Body of pancreas (tissue), 4 donors: ENCODE data around the gene P2RX7. TPM values are rescaled to one million over a fixed set of nuclear protein-coding genes. Genes with fewer than 3 reads are reported as not detected.

Source experiments
- ATAC-seq: fragments of 150-250 bp; one replicate; pipeline ENCODE4 v1.9.1; 2016
- DNase-seq, 4 donors: peaks; one replicate each; pipeline ENCODE4 v3.0.0-alpha.2; 2019
- H3K27ac ChIP-seq, 4 donors: fragments of 200-600 bp; sonication (generic); 1 replicate in 3 of 4; 2 replicates in 1 of 4; pipeline versions ENCODE4 v1.5.1 to v1.6.1; 2016 to 2019; ENCODE audit warnings: mild to moderate bottlenecking in 1 of 4, mixed read lengths in 1 of 4, moderate library complexity in 1 of 4
- H3K27me3 ChIP-seq, 2 donors: fragments of 200-600 bp; sonication (generic); one replicate each; pipeline ENCODE4 v1.6.0; 2016; ENCODE audit warnings: mild to moderate bottlenecking in 1 of 2
- H3K36me3 ChIP-seq, 2 donors: fragments of 200-600 bp; sonication (generic); replicated peaks in 1 of 2; 2 replicates each; pipeline ENCODE4 v1.5.1; 2016; ENCODE audit warnings: low read depth in 2 of 2; ENCODE audit not compliant: insufficient read depth in 1 of 2
- H3K4me1 ChIP-seq: fragments of 200-600 bp; sonication (generic); one replicate; pipeline ENCODE4 v1.6.0; 2016
- H3K4me3 ChIP-seq, 2 donors: fragments of 200-600 bp; sonication (generic); 1 replicate in 1 of 2; 2 replicates in 1 of 2; pipeline ENCODE4 v1.5.1; 2016 to 2019
- H3K9me3 ChIP-seq, 3 donors: fragments of 200-600 bp; sonication (generic); 1 replicate in 2 of 3; 2 replicates in 1 of 3; pipeline ENCODE4 v1.5.1; 2016
- POLR2A ChIP-seq, 3 donors: fragments of 450-650 bp; IDR thresholded peaks; one replicate each; pipeline ENCODE4 v1.6.1; 2016; ENCODE audit warnings: antibody characterized with exemption in 3 of 3, mild to moderate bottlenecking in 2 of 3
- WGBS, 2 donors: methylation state at CpG; one replicate each; pipeline ENCODE4 v1.1.5; 2017; 5-methylcytosine and 5-hydroxymethylcytosine counted together
- intact Hi-C: fragments of 100-400 bp; cut with DNase I; formaldehyde crosslinking; loops from one replicate; pipeline ENCODE4 v1.15.1; 2023
- total RNA-seq, 2 donors: library from RNA; depleted of rRNA; stranded (reverse); fragments of >200 nt; gene quantifications; one replicate each; pipeline ENCODE4 v1.1.0, GENCODE V29; 2016
- TF ChIP-seq, protein P1 (sequence below), 7 experiments: fragments of 450-650 bp in 4 of 7; fragments of 200-600 bp in 3 of 7; sonication (generic) in 3 of 7; IDR thresholded peaks; one replicate each; pipeline ENCODE4 v1.5.1; 2016 to 2019; ENCODE audit warnings: antibody characterized with exemption in 7 of 7

Gene P2RX7
- total RNA-seq, 2 donors from 2014 or later, result 1.0 to 1.6 TPM

DNA sequence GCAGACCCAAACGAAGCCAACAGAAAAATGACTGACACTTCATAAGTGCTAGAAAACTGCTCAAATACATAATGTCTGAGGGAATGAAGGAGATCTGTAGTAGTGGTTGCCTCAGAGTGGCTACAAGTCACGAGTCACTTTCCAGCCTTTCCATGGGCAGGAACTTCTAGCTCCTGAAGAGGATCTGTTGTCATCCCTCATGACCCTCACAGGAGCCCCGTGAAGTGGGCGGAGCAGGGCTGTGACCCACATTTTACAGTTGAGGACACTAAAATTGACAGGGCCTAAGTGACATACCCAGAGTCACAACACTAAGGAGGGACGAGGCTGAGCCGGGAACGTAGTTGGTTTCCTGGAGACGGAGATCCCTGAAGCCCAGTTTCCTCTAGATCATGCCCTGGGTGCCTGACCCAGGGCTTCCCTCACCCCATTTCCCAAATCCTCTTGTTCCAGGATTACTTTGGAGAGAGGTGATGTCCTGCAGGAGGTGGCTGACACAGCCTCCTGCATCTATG is 45.8 kb upstream of the P2RX7 start:
- H3K27ac ChIP-seq, result no peak overlapping the region

DNA sequence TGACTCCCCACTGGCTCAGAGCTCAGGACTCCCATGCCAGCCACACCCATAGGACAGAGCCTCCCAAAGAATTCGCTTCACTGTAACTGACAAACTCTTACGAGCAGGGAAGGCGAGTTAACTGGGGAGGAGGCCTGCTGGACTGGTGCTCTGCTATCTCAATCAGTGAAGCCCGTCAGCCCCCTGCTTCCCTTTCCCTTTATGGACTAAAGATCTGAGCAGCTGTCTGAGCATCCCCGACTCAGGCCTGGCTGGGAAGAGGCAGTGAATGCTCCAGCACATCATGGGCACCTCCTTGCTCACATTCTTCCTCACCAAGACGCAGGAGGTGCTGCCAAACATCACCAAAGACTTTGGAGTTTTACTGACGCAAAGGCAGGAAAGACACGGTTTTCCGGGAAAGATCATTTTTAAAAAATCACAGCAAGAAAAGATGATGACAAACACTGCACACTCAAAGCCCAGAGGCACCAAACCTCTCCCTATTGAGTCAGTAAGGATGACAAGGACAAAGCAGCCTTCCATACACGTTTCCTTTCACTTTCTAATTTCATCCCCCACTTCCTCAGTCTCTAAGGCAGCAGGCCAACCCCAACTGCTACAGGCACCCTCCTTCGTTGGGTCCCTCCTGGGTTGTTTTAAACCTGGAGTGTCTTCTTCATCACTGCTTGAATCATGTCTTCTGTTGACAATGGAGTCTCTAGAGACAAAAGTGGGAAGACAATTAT is 45.0 kb upstream of the P2RX7 start:
- no peak for DNase-seq
- intact Hi-C loops, result no loop called here
- 63 to 65% methylated on average over 11 of the region's 11 CpGs for WGBS, 2 donors

More for the DNA sequence above, 45.8 kb upstream of the P2RX7 start:
- no peak overlapping the region for H3K4me3 ChIP-seq
- no peaks in the 10 kb centered on the region for H3K9me3 ChIP-seq
- TF ChIP-seq, protein P1, sequence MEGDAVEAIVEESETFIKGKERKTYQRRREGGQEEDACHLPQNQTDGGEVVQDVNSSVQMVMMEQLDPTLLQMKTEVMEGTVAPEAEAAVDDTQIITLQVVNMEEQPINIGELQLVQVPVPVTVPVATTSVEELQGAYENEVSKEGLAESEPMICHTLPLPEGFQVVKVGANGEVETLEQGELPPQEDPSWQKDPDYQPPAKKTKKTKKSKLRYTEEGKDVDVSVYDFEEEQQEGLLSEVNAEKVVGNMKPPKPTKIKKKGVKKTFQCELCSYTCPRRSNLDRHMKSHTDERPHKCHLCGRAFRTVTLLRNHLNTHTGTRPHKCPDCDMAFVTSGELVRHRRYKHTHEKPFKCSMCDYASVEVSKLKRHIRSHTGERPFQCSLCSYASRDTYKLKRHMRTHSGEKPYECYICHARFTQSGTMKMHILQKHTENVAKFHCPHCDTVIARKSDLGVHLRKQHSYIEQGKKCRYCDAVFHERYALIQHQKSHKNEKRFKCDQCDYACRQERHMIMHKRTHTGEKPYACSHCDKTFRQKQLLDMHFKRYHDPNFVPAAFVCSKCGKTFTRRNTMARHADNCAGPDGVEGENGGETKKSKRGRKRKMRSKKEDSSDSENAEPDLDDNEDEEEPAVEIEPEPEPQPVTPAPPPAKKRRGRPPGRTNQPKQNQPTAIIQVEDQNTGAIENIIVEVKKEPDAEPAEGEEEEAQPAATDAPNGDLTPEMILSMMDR (IDR thresholded peaks at IDR 0.05), result no peak
- TF ChIP-seq POLR2A (IDR thresholded peaks at IDR 0.05), result no peak
- 58 to 89% methylated on average over 3 to 8 of the region's 8 CpGs for WGBS, 2 donors
- no peak for ATAC-seq
- H3K36me3 ChIP-seq, result no peaks in the 10 kb centered on the region
- no peaks in the 10 kb centered on the region for H3K4me1 ChIP-seq
- no peaks in the 10 kb centered on the region for H3K27me3 ChIP-seq
- intact Hi-C loops, result no loop called here
- DNase-seq, result no peak

DNA sequence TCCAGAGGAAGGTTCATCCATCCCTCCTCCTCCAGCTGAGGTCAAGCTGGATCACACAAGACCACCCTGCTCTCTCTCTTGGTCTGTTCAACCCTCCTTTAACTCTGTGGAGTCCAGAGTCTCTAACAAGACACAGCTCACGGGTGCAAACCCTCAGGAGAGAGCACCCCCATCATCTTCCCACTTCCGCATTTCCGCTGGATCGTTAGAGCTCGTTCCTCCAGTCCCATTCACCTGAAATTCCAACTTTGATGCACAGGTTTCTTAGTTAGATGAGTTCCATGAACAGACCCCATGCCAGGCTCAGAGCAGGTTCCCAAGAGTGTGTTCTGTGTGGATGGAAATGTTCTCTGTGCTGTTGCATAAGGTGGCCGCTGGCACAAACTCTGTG is 44.5 kb upstream of the P2RX7 start:
- H3K4me1 ChIP-seq, result no peaks in the 10 kb centered on the region
- H3K27me3 ChIP-seq, result no peaks in the 10 kb centered on the region
- no peak overlapping the region for H3K4me3 ChIP-seq
- intact Hi-C loops, result no loop called here
- no peak for DNase-seq
- no peak overlapping the region for H3K27ac ChIP-seq
- no peak for ATAC-seq
- no peaks in the 10 kb centered on the region for H3K36me3 ChIP-seq
- 90 to 93% methylated on average over 6 of the region's 6 CpGs for whole genome bisulfite sequencing, 2 donors
- TF ChIP-seq, protein P1 (IDR thresholded peaks at IDR 0.05), result no peak
- TF ChIP-seq POLR2A (IDR thresholded peaks at IDR 0.05), result no peak
- no peaks in the 10 kb centered on the region for H3K9me3 ChIP-seq

More for the DNA sequence above, 45.0 kb upstream of the P2RX7 start:
- H3K4me1 ChIP-seq, result no peaks in the 10 kb centered on the region
- no peaks in the 10 kb centered on the region for H3K27me3 ChIP-seq
- H3K36me3 ChIP-seq, result no peaks in the 10 kb centered on the region
- no peaks in the 10 kb centered on the region for H3K9me3 ChIP-seq
- no peak for TF ChIP-seq POLR2A (IDR thresholded peaks at IDR 0.05)
- TF ChIP-seq, protein P1 (IDR thresholded peaks at IDR 0.05), result no peak
- no peak for ATAC-seq
- H3K4me3 ChIP-seq, result no peak overlapping the region
- no peak overlapping the region for H3K27ac ChIP-seq

DNA sequence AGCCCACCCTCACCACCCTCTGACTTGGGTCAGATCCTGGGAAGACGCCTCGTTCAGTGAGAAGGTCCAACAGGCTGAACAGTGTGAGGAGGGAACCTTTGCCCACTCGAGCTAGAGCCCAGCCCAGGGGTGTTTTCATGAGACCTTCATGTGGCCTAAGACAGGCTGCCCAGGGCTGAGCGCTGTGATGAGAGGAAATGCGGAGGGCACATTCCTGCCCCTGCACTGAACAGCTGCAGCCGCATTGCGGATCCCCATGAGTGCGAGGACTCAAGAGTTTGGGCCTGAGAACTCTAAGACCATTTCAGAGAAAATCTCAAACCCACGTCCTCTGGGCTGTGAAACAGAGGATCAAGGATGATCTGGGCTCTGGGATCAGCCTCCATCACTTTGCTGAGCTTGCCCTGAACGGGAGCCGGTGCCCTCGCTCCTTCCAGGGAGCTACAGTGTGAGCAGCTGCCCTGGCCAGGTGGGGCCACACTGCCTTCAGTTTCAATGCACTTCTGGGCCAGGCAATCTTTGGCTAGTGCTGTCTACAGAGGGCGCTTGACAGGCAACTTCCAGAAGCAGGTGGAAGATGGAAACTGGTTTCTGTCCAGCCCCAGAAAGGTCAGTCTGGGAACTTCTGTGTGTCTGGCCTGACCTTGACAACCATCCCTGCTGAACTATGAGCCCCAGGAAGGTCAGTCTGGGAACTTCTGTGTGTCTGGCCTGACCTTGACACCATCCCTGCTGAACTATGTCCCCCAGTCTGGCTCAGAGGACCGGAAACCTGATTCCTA is 43.5 kb upstream of the P2RX7 start:
- Histone ChIP-seq H3K9me3 (no peaks in the 10 kb centered on the region), H3K27me3 (no peaks in the 10 kb centered on the region), H3K4me1 (no peaks in the 10 kb centered on the region), H3K4me3 (no peak overlapping the region), H3K36me3 (no peaks in the 10 kb centered on the region), H3K27ac (no peak overlapping the region)
- ATAC-seq, result peak; percentile 53
- TF ChIP-seq, protein P1 (IDR thresholded peaks at IDR 0.05), result peak in 1 of 7 experiments; percentile 18
- no peak for TF ChIP-seq POLR2A (IDR thresholded peaks at IDR 0.05)
- intact Hi-C loops, result no loop called here
- peak in 2 of 4 donors; percentile 26 to 44 for DNase-seq
- 68 to 76% methylated on average over 5 to 14 of the region's 14 CpGs for WGBS, 2 donors
